Spleen (tissue), 7 donors: ENCODE measurements around the gene SDK1.

ENCODE experiments used
- POLR2A ChIP-seq, 3 donors: fragments of 450-650 bp; IDR thresholded peaks; one replicate each; pipeline ENCODE4 v1.5.1; 2017; ENCODE audit warnings: antibody characterized with exemption in 3 of 3, mild to moderate bottlenecking in 1 of 3
- POLR2AphosphoS5 ChIP-seq, 3 donors: sonication (generic); formaldehyde crosslinking; IDR thresholded peaks; one replicate each; pipeline ENCODE4 v1.5.1; 2017; ENCODE audit warnings: antibody characterized with exemption in 3 of 3
- TF ChIP-seq, protein P1 (sequence below), 11 experiments: fragments of 200-600 bp in 7 of 11; fragments of 450-650 bp in 4 of 11; sonication (generic) in 4 of 11; IDR thresholded peaks in 8 of 11; conservative IDR thresholded peaks in 3 of 11; 1 replicate in 7 of 11; 2 replicates in 4 of 11; pipeline versions ENCODE4 v1.4.0 to v1.8.0; 2016 to 2021; ENCODE audit warnings: antibody characterized with exemption in 11 of 11, inconsistent platforms in 4 of 11, mild to moderate bottlenecking in 1 of 11
- donor health status: DM: no; HTN: no; CAD: no; lungs with moderate emphysema.
- donor health status: DM: no; HTN: no; CAD: no.
- donor health status: DM: no; HTN: no; CAD: no.

DNA sequence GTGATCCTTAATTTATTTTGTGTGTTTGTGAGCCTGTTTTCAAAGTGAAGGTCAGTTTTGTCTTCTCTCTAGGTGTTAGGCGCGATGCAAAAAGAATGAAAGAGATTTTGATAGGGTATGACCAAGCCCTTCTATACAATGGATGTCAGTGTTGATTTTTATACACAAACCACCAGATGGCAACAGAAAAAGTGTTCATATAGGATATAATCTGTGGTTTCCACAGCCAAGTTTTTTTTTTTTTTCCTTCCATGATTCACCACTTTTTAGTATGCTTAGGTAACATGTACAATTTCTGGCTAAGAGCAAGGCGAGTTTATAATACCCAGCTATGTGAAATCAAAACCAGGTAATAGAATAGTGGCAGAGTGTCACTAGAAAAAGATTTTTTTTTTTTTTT lies 8.1 kb downstream of the SDK1 start:
- TF ChIP-seq, protein P1, sequence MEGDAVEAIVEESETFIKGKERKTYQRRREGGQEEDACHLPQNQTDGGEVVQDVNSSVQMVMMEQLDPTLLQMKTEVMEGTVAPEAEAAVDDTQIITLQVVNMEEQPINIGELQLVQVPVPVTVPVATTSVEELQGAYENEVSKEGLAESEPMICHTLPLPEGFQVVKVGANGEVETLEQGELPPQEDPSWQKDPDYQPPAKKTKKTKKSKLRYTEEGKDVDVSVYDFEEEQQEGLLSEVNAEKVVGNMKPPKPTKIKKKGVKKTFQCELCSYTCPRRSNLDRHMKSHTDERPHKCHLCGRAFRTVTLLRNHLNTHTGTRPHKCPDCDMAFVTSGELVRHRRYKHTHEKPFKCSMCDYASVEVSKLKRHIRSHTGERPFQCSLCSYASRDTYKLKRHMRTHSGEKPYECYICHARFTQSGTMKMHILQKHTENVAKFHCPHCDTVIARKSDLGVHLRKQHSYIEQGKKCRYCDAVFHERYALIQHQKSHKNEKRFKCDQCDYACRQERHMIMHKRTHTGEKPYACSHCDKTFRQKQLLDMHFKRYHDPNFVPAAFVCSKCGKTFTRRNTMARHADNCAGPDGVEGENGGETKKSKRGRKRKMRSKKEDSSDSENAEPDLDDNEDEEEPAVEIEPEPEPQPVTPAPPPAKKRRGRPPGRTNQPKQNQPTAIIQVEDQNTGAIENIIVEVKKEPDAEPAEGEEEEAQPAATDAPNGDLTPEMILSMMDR (IDR thresholded peaks at IDR 0.05 in 8 of 11, conservative IDR thresholded peaks at IDR 0.05 in 3 of 11), result no peak
- TF ChIP-seq POLR2A (IDR thresholded peaks at IDR 0.05), result no peak
- no peak for TF ChIP-seq POLR2AphosphoS5 (IDR thresholded peaks at IDR 0.05)
